ENCODE results near the gene RDM1. TPM values are rescaled to one million over a fixed set of nuclear protein-coding genes. Genes with fewer than 3 reads are reported as not detected.

The RDM1 gene
- total and polyA plus RNA-seq, 2 of the 4 experiments (the other 2 are of a cell fraction) = 0.18 TPM; not detected in 1

- no peak overlapping the region for H4K8ac ChIP-seq (ENCODE audit: low read depth in 2 of 2, low read length in 2 of 2)
- no peak overlapping the region for H3K23ac ChIP-seq (ENCODE audit: low read depth, low read length)
- peaks cover 3% of the 10 kb centered on the region; the same call in 1 of the 2 replicates for H3K27me3 ChIP-seq (ENCODE audit: control insufficient read depth, insufficient read depth, low read length)
- ChIA-PET POLR2A (ENCODE audit: unreplicated experiment) (no interaction called here), CTCF (interaction anchor here (0.9 kb wide), 2 partner anchors 14 to 76 kb away, joined by 3 to 8 read pairs; no protein-coding TSS in a partner anchor)
- no peak overlapping the region for H3K9ac ChIP-seq (ENCODE audit: low read depth, low read length)
- no peaks in the 10 kb centered on the region for H3K79me1 ChIP-seq (ENCODE audit: low read depth in 1 of 2, low read length in 2 of 2)
- no peak overlapping the region for H3K14ac ChIP-seq (replicated peaks; ENCODE audit: low read depth, low read length)
- H4K91ac ChIP-seq (ENCODE audit: insufficient read depth, low read depth, low read length) = no peak overlapping the region
- no peak overlapping the region for H2BK15ac ChIP-seq (ENCODE audit: low read depth, low read length)
- dilution Hi-C loops (cut with HindIII; ENCODE audit: low sequenced_read_pairs, unreplicated experiment) (no loop called here), intact Hi-C loops (cut with micrococcal nuclease) (no loop called here), in situ Hi-C loops (cut with MboI; ENCODE audit: low sequenced_read_pairs) (no loop called here)
- no peak overlapping the region for H2BK20ac ChIP-seq (ENCODE audit: low read depth, low read length)
- no peak overlapping the region for H4K5ac ChIP-seq (ENCODE audit: low read depth, low read length)
- DNase-seq = no peak
- H2AK5ac ChIP-seq (ENCODE audit: low read depth, low read length) = no peak overlapping the region
- no CpG with 5 or more reads among the region's 8 CpGs for WGBS, 2 experiments (ENCODE audit: extremely low coverage in 2 of 2, insufficient read length in 1 of 2)
- H3K4ac ChIP-seq (ENCODE audit: low read depth, low read length) = no peak overlapping the region
- no peak overlapping the region for H2BK120ac ChIP-seq (ENCODE audit: low read depth, low read length)
- H2AK9ac ChIP-seq (replicated peaks; ENCODE audit: low read depth, low read length, poor library complexity) = no peak overlapping the region
- H4K20me1 ChIP-seq (ENCODE audit: insufficient read depth, low read length) = no peaks in the 10 kb centered on the region
- no peaks in the 10 kb centered on the region for H3K9me1 ChIP-seq (ENCODE audit: insufficient read depth, low read length)
- H3K9me3 ChIP-seq (ENCODE audit: control insufficient read depth, insufficient read depth, low read length) = no peaks in the 10 kb centered on the region
- H3K27ac ChIP-seq (ENCODE audit: insufficient read depth, low read length) = no peak overlapping the region
- ATAC-seq (ENCODE audit: low read depth) = no peak
- no peaks in the 10 kb centered on the region for H3K36me3 ChIP-seq (ENCODE audit: control insufficient read depth, insufficient read depth, low read length)
- H3K56ac ChIP-seq (ENCODE audit: extremely low read depth, insufficient read depth, low read length) = no peak overlapping the region
- no peak overlapping the region for H3K18ac ChIP-seq (ENCODE audit: low read depth, low read length)
- no peak overlapping the region for H2BK5ac ChIP-seq (ENCODE audit: low read depth, low read length, poor library complexity, severe bottlenecking)
- no peak overlapping the region for H3K4me3 ChIP-seq (ENCODE audit: insufficient read depth, low read depth, low read length)
- no peak overlapping the region for H2AFZ ChIP-seq (replicated peaks; ENCODE audit: low read length, poor library complexity)
- BruUV-seq (replicated peaks) = no TSS peak
- peaks cover 3% of the 10 kb centered on the region; the same call in 1 of the 2 replicates for H3K4me1 ChIP-seq (ENCODE audit: control insufficient read depth, insufficient read depth, low read length)
- H3K4me2 ChIP-seq (ENCODE audit: low read depth, low read length) = no peak overlapping the region
- TF ChIP-seq MAZ (IDR thresholded peaks at IDR 0.05; ENCODE audit: borderline replicate concordance, low read depth, low read length) (no peak), CEBPB (IDR thresholded peaks at IDR 0.05; ENCODE audit: low read depth, low read length) (no peak), RCOR1 (IDR thresholded peaks at IDR 0.05; ENCODE audit: insufficient replicate concordance, low read length) (no peak), NFE2L2 (IDR thresholded peaks at IDR 0.05; ENCODE audit: low read depth, low read length) (no peak), SMC3 (IDR thresholded peaks at IDR 0.05; ENCODE audit: low read depth, low read length) (no peak), POLR2A (IDR thresholded peaks at IDR 0.05; ENCODE audit: low read depth, low read length) (no peak)
Observed at GRCh38 chr17:35870906-35871819, 59.4 kb downstream of the RDM1 start.
